ENCODE measurements around the gene AMER3.

The AMER3 gene

DNA sequence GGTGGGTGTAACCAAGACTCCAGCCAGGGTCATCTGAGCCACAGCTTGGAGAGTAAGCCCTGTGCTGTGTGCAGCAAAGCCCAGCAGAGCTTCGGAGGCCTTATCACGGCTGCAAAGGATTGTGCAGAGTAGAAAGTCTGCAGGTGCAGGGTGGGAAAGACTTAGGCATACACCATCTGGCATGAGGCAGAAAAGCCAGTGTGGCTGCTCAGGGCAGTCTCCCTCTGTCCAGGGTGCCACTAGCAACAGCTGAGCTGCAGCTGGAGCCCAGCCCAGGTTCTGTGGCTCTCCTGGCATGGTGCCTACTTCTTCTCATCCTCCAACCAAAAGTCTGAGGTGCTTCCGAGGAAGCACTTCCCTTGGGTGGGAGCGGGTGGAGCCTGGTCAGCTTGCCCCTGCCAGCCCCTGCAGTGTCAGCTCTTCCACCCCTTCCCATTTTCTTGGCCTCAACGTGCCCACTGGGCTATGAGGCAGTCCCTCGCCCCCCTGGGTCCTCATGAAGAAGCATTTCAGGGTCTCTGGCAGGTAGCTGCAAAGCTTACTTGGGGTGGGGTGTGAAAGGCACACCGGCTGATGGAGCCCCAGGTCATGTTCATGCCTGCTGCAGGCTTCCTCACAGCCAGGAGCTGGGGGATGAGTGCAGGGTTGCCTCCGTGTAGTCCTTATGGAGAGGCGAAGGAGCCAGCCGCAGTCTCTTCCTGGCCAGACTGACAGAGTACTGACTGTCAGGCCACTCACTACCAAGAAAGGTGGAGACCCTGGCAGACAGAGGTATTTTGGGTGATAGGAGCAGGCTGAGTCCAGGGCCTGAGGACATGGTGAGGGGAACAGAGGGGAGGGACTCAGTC is 4.8 kb downstream of the AMER3 start:
- no peak overlapping the region for H3K9ac ChIP-seq (ENCODE audit: low read length)
- no peaks in the 10 kb centered on the region for H3K4me1 ChIP-seq (ENCODE audit: control insufficient read depth, insufficient read depth, low read length)
- H3K9me3 ChIP-seq (ENCODE audit: control insufficient read depth, low read length) = no peaks in the 10 kb centered on the region
- H3K4me3 ChIP-seq (ENCODE audit: low read length) = no peak overlapping the region
- H3K27me3 ChIP-seq (ENCODE audit: control insufficient read depth, insufficient read depth, low read length) = peaks cover 13% of the 10 kb centered on the region
- no peaks in the 10 kb centered on the region for H3K36me3 ChIP-seq (ENCODE audit: control insufficient read depth, insufficient read depth, low read length)

DNA sequence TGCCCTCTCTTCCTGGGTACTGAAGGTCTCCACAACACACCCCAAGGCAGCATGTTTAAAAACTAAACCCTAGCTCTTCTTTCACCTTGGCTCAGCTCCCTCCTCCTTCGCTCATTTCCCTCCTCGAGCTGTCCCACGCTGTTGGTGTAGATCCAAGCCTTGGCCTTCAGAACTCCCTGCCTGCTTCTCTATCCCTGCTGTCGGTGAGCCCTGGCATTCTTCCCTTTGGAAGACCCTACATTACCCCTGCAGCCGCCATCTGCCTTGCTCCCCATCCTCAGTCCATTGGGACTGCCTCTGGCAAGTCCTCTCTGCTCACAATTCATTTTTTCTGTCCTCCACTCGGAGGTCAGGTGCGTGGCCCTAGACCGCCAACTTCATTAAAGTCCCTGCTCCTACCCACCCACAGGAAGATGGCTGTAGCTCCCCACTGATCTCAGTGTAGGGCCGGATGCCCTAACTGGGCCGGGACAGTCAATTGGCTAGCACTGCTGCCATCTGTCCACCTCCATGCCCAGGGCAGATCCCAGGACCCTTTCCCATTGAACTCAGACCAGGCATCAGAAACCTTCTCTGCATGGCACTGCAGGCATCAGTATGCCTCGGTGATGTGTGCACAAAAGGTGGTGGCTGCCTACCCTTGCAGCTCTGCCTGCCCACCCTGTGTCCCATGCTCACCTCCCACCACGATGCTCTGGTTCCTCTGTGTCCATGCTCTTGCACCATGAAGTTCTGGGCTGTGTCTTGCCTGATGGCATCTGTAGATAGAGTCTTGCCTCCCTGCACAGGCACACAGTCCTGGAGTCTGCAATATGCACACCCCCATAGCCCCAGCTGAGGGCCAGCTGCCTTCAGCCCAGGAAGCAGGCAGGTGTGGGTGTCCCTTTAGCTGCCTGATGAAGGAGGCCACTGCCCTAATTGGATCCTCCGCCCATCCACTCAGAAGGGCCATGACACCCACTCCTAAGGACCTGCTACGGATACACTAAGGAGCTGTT is 5.7 kb downstream of the AMER3 start:
- Histone ChIP-seq H3K36me3 (ENCODE audit: control insufficient read depth, insufficient read depth, low read length) (no peaks in the 10 kb centered on the region), H3K27me3 (ENCODE audit: control insufficient read depth, insufficient read depth, low read length) (peaks cover 6% of the 10 kb centered on the region), H3K9me3 (ENCODE audit: control insufficient read depth, low read length) (no peaks in the 10 kb centered on the region), H3K4me1 (ENCODE audit: control insufficient read depth, insufficient read depth, low read length) (no peaks in the 10 kb centered on the region), H3K4me3 (ENCODE audit: low read length) (no peak overlapping the region), H3K9ac (ENCODE audit: low read length) (no peak overlapping the region)

DNA sequence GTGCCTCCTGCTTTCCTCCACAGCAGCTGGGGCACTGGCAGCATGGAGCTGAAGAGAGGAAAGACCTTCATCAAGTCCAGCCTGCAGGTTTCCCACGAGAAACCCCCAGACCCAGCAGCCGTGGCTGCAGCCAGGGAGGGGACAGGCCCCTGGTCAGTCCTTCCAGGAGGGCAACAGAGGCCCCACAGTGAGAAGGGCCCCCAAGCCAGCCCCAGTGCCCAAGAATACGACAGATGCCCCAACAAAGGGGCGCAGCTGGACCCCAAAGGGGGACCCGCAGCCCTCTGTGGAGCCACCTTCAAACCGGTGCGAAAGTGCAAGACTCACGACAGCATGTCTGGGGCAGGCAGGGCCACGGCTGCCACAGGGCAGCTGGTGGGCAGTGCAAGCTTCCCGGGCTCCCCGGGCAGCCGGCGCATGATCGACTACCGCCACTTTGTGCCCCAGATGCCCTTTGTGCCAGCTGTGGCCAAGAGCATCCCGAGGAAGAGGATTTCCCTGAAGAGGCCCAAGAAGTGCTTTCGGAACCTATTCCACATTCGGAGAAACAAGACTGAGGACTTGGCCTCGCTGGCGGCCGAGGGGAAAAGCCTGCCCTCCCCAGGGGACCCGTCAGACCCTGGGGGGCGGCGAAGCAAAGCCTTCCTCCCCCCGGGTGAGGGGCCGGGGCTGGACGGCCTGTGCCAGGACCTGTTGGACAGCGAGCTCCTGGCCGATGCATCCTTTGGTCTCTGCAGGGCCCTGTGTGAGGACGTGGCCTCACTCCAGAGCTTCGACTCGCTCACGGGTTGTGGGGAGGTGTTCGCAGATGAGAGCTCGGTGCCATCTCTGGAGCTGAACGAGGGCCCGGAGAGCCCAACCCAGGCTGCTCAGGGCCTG is 6.9 kb downstream of the AMER3 start:
- Histone ChIP-seq H3K4me1 (ENCODE audit: control insufficient read depth, insufficient read depth, low read length) (no peaks in the 10 kb centered on the region), H3K9me3 (ENCODE audit: control insufficient read depth, low read length) (no peaks in the 10 kb centered on the region), H3K27me3 (ENCODE audit: control insufficient read depth, insufficient read depth, low read length) (no peaks in the 10 kb centered on the region), H3K9ac (ENCODE audit: low read length) (no peak overlapping the region), H3K4me3 (ENCODE audit: low read length) (no peak overlapping the region), H3K36me3 (ENCODE audit: control insufficient read depth, insufficient read depth, low read length) (no peaks in the 10 kb centered on the region)

DNA sequence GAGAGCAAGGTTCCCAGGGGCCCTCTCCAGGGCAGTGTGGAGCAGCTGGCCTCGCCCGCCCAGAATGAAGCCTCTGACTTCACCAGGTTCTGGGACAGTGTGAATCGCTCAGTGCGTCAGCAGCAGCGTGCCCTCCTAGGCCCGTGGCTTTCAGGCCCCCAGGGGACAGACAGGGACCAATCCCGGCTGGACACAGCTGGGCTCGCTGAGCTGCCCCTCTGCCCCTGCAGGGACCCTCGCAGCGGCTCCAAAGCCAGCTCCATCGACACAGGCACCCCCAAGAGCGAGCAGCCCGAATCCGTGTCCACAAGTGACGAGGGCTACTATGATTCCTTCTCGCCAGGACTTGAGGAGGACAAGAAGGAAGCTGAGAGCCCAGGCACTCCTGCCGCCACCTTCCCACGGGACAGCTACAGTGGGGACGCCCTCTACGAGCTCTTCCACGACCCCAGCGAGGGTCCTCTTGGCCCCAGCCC is 7.6 kb downstream of the AMER3 start:
- no peak overlapping the region for H3K4me3 ChIP-seq (ENCODE audit: low read length)
- no peaks in the 10 kb centered on the region for H3K27me3 ChIP-seq (ENCODE audit: control insufficient read depth, insufficient read depth, low read length)
- no peaks in the 10 kb centered on the region for H3K36me3 ChIP-seq (ENCODE audit: control insufficient read depth, insufficient read depth, low read length)
- no peaks in the 10 kb centered on the region for H3K4me1 ChIP-seq (ENCODE audit: control insufficient read depth, insufficient read depth, low read length)
- H3K9ac ChIP-seq (ENCODE audit: low read length) = no peak overlapping the region
- H3K9me3 ChIP-seq (ENCODE audit: control insufficient read depth, low read length) = no peaks in the 10 kb centered on the region

DNA sequence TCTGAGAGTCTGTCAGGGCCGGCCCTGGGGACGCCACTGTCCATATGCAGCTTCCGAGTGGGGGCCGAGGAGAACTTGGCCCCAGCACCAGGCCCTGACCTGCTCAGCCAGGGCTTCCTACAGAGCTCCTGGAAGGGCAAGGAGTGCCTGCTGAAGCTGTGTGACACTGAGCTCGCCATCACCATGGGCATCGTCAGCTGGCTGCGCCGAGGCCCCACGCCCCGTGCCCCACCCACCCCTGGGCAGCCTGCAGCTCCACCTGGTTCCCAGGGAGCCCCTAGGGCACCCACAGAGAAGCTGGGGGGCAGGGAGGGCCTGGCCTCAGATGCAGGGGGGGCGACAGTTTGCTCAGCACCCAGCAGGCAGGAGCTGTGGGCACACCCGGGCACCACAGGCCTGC is 8.1 kb downstream of the AMER3 start:
- no peaks in the 10 kb centered on the region for H3K9me3 ChIP-seq (ENCODE audit: control insufficient read depth, low read length)
- H3K4me1 ChIP-seq (ENCODE audit: control insufficient read depth, insufficient read depth, low read length) = no peaks in the 10 kb centered on the region
- H3K4me3 ChIP-seq (ENCODE audit: low read length) = no peak overlapping the region
- H3K36me3 ChIP-seq (ENCODE audit: control insufficient read depth, insufficient read depth, low read length) = no peaks in the 10 kb centered on the region
- H3K27me3 ChIP-seq (ENCODE audit: control insufficient read depth, insufficient read depth, low read length) = no peaks in the 10 kb centered on the region
- H3K9ac ChIP-seq (ENCODE audit: low read length) = no peak overlapping the region

DNA sequence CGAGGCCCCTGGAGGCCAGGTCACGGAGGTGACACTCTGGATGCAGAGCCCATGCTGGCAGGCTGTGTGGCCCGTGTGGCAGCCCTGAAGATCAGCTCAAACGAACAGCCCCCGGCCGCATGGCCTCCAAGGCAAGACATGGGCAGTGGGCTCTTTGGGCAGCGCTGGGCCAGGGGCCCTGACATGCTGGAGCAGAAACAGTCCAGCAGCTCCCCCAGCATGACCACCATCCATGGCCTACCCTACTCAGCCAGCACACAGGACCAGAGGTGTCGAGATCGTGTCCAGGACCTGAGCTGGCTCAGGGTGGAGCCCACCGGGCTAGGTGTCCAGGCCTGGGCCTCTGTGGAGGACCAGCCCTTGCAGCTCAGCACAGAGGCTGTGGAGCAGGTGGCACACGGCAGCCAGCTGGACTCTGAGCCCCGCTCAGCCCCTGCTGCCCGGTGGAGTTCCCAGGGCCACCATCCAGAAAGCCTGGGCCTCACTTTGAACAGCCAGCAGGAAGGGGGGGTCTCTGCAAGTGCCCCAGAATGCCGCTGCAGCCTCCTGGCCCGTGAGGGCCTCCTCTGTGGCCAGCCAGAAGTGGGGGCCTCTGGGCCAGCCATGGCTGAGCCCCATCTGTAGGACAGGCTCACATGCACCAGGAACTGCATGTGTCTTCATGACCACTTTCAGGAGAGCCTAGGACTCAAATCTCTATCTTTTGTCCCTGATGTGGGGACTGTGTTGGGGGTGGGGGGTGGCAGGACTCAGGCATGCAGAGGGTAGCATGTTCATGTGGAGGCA is 8.9 kb downstream of the AMER3 start:
- H3K9ac ChIP-seq (ENCODE audit: low read length) = no peak overlapping the region
- H3K4me3 ChIP-seq (ENCODE audit: low read length) = no peak overlapping the region
- H3K27me3 ChIP-seq (ENCODE audit: control insufficient read depth, insufficient read depth, low read length) = no peaks in the 10 kb centered on the region
- H3K36me3 ChIP-seq (ENCODE audit: control insufficient read depth, insufficient read depth, low read length) = no peaks in the 10 kb centered on the region
- no peaks in the 10 kb centered on the region for H3K9me3 ChIP-seq (ENCODE audit: control insufficient read depth, low read length)
- H3K4me1 ChIP-seq (ENCODE audit: control insufficient read depth, insufficient read depth, low read length) = no peaks in the 10 kb centered on the region

DNA sequence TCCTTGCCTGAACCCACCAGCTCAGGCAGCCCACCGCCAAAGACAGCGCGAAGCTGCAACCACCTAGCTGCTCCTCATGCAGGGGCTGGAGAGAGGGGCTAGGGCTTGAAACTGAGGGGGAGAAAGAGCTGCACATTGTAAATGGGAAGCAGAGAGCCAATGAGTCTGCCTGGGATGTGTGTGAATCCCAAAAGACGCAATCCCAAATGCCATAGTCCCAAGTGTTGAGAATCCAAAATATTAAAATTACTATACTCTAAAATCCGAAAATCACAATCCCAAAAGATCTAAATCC is 9.4 kb downstream of the AMER3 start:
- H3K9ac ChIP-seq (ENCODE audit: low read length) = no peak overlapping the region
- H3K36me3 ChIP-seq (ENCODE audit: control insufficient read depth, insufficient read depth, low read length) = no peaks in the 10 kb centered on the region
- H3K9me3 ChIP-seq (ENCODE audit: control insufficient read depth, low read length) = no peaks in the 10 kb centered on the region
- no peak overlapping the region for H3K4me3 ChIP-seq (ENCODE audit: low read length)
- H3K4me1 ChIP-seq (ENCODE audit: control insufficient read depth, insufficient read depth, low read length) = no peaks in the 10 kb centered on the region
- H3K27me3 ChIP-seq (ENCODE audit: control insufficient read depth, insufficient read depth, low read length) = no peaks in the 10 kb centered on the region

DNA sequence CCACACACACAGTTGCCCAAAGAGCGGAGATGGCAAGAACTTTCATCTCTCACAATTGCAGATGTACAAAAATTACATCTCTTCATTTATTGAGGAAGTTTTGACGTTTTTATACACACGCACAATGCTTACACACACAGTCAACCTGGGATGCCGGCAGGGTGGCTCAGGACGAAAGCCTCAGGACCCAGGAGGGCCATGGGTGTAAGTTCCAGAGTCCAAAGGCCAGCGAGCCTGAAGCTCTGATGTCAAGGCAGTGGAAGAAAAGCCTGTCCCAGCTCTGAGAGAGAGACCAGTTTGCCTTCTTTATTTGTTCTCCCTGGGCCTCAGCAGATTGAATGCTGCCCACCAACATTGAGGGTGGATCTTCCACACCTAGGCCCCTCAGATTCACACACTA is 10.1 kb downstream of the AMER3 start:
- no peak overlapping the region for H3K9ac ChIP-seq (ENCODE audit: low read length)
- H3K27me3 ChIP-seq (ENCODE audit: control insufficient read depth, insufficient read depth, low read length) = no peaks in the 10 kb centered on the region
- no peaks in the 10 kb centered on the region for H3K9me3 ChIP-seq (ENCODE audit: control insufficient read depth, low read length)
- H3K36me3 ChIP-seq (ENCODE audit: control insufficient read depth, insufficient read depth, low read length) = no peaks in the 10 kb centered on the region
- no peaks in the 10 kb centered on the region for H3K4me1 ChIP-seq (ENCODE audit: control insufficient read depth, insufficient read depth, low read length)
- H3K4me3 ChIP-seq (ENCODE audit: low read length) = no peak overlapping the region

DNA sequence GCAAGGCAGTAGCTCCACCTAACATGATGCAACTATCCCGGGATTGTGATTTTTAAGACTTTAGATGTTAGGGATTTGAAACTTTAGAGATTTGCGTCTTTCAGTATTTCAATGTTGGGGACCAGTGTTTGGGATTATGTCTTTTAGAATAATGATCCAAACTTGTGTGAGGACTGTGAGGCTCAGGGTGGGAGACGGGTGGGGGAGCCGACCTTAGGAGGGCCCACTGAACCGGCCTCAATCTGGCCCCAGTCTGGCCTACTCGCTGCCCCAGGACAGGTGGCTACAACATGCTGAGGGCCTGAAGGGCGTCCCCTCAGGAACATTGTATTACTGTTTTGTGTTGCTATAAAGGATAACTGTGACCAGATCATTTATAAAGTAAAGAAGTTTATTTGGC is 10.7 kb downstream of the AMER3 start:
- Histone ChIP-seq H3K4me1 (ENCODE audit: control insufficient read depth, insufficient read depth, low read length) (no peaks in the 10 kb centered on the region), H3K9me3 (ENCODE audit: control insufficient read depth, low read length) (no peaks in the 10 kb centered on the region), H3K36me3 (ENCODE audit: control insufficient read depth, insufficient read depth, low read length) (no peaks in the 10 kb centered on the region), H3K4me3 (ENCODE audit: low read length) (no peak overlapping the region), H3K9ac (ENCODE audit: low read length) (no peak overlapping the region), H3K27me3 (ENCODE audit: control insufficient read depth, insufficient read depth, low read length) (no peaks in the 10 kb centered on the region)

DNA sequence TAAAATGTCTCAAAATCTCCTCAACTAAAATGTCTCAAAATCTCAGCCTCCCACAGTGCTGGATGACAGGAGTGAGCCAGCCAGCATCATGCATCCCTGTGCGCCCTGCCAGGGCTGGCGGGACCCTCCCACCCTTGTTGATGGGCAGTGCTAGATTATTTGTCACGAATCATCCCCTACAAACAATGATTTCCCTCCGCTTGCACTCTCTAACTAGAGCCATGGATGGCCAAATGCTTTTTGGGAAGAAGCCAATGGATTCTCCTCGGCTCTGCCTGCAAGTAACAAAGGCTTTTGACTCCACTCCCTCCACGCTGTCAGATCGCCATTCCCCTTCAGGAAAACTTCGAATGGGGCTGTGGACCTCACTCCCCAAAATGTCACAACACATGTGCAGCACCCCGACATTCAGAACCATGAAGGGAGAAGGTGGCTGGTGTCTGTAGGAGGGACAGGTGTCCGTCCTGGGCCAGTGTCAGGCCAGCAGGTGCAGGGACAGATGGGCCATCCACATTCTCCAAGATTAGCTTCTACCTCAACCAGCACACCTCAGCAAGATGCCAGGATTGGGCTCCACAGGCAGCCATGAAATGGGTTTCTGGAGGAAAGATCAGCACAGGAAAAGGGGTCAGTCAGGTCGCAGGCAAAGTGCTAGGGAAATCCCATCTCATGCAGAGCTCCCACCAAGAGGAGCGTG is 11.5 kb downstream of the AMER3 start:
- H3K9ac ChIP-seq (ENCODE audit: low read length) = no peak overlapping the region
- H3K4me3 ChIP-seq (ENCODE audit: low read length) = no peak overlapping the region
- no peaks in the 10 kb centered on the region for H3K4me1 ChIP-seq (ENCODE audit: control insufficient read depth, insufficient read depth, low read length)
- no peaks in the 10 kb centered on the region for H3K9me3 ChIP-seq (ENCODE audit: control insufficient read depth, low read length)
- H3K36me3 ChIP-seq (ENCODE audit: control insufficient read depth, insufficient read depth, low read length) = no peaks in the 10 kb centered on the region
- H3K27me3 ChIP-seq (ENCODE audit: control insufficient read depth, insufficient read depth, low read length) = no peaks in the 10 kb centered on the region

DNA sequence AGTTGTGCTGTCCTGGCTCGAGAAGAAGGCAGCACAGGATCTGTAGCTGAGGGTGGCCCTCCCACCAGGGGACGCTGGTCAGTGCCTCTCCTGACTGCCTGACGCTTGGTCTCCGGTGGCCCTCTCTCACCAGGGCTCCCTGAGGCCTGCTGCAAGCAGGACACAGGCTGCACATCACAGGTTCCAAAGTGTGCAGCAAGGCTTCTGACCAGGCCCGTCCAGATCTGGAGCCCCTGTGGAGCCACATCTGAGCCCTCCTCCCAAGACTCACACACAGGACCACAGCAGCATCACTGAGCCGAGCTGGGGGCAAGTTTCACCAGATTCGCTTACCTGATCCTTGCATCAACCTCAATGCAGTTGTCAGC is 12.1 kb downstream of the AMER3 start:
- Histone ChIP-seq H3K9me3 (ENCODE audit: control insufficient read depth, low read length) (no peaks in the 10 kb centered on the region), H3K27me3 (ENCODE audit: control insufficient read depth, insufficient read depth, low read length) (no peaks in the 10 kb centered on the region), H3K36me3 (ENCODE audit: control insufficient read depth, insufficient read depth, low read length) (no peaks in the 10 kb centered on the region), H3K9ac (ENCODE audit: low read length) (no peak overlapping the region), H3K4me1 (ENCODE audit: control insufficient read depth, insufficient read depth, low read length) (no peaks in the 10 kb centered on the region), H3K4me3 (ENCODE audit: low read length) (no peak overlapping the region)

Data from mucosa of stomach (tissue), 1 donor.